ENCODE data around the gene CCDC167.

CCDC167 gene

DNA sequence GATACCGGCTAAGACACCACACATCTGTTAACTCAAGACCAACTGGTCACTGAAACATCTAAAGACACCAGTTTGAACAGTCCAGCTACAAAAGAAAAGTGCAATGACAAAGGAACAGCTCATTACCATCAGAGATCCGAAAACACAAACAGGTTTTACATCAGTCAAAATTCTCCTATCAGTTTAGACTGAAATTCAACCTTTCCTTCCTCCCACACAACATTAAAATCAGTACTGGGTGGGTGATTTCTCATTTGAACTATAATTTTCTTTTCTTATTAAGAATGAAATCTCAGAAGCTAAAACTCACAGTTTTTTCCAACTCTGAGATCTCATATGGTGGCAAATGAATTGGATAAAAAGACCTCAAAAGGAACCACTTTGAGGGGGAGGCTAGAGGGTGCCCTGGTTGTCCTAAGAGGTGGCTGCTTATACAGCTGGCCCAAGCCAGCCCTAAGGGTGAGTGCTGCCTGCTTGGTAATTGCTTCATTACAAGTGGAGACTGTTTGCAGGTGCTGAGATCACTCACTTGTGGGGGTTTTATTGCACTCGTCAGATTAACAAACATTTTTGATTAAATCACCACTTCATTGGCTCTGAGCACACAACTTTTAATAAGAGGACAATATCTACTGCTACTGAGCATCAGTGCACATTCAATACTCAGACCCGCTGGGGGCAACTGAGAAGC, 4.3 kb downstream of the CCDC167 start:
- no peak for DNase-seq
- TF ChIP-seq, protein P1, sequence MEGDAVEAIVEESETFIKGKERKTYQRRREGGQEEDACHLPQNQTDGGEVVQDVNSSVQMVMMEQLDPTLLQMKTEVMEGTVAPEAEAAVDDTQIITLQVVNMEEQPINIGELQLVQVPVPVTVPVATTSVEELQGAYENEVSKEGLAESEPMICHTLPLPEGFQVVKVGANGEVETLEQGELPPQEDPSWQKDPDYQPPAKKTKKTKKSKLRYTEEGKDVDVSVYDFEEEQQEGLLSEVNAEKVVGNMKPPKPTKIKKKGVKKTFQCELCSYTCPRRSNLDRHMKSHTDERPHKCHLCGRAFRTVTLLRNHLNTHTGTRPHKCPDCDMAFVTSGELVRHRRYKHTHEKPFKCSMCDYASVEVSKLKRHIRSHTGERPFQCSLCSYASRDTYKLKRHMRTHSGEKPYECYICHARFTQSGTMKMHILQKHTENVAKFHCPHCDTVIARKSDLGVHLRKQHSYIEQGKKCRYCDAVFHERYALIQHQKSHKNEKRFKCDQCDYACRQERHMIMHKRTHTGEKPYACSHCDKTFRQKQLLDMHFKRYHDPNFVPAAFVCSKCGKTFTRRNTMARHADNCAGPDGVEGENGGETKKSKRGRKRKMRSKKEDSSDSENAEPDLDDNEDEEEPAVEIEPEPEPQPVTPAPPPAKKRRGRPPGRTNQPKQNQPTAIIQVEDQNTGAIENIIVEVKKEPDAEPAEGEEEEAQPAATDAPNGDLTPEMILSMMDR (IDR thresholded peaks at IDR 0.05; ENCODE audit: low read depth, low read length): no peak
- Histone ChIP-seq H3K36me3 (no peaks in the 10 kb centered on the region), H3K4me3 (ENCODE audit: low read depth, low read length) (no peak overlapping the region), H3K27me3 (no peaks in the 10 kb centered on the region), H3K9me3 (no peaks in the 10 kb centered on the region), H3K4me1 (peaks cover 28% of the 10 kb centered on the region)

DNA sequence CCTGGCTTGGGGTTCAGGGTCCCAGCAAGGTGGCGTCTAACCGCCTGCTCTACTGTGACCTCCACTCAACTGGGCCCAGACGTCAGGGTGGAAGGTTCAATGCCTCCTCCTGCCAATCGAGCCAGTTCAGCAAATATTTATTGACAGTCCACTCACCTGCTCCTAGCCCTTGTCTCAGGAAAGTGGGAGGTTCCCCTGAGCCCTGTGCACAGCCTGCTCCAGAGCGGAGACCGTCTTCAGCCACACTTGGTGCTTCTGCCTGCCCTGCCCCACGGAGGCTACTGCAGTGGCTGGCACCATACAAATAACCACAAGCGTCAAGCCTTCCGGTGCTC, 6.1 kb downstream of the CCDC167 start:
- H3K36me3 ChIP-seq: no peaks in the 10 kb centered on the region
- H3K4me3 ChIP-seq (ENCODE audit: low read depth, low read length): no peak overlapping the region
- peaks cover 41% of the 10 kb centered on the region for H3K4me1 ChIP-seq
- no peak for DNase-seq
- no peaks in the 10 kb centered on the region for H3K27me3 ChIP-seq
- TF ChIP-seq, protein P1 (IDR thresholded peaks at IDR 0.05; ENCODE audit: low read depth, low read length): no peak
- no peaks in the 10 kb centered on the region for H3K9me3 ChIP-seq

DNA sequence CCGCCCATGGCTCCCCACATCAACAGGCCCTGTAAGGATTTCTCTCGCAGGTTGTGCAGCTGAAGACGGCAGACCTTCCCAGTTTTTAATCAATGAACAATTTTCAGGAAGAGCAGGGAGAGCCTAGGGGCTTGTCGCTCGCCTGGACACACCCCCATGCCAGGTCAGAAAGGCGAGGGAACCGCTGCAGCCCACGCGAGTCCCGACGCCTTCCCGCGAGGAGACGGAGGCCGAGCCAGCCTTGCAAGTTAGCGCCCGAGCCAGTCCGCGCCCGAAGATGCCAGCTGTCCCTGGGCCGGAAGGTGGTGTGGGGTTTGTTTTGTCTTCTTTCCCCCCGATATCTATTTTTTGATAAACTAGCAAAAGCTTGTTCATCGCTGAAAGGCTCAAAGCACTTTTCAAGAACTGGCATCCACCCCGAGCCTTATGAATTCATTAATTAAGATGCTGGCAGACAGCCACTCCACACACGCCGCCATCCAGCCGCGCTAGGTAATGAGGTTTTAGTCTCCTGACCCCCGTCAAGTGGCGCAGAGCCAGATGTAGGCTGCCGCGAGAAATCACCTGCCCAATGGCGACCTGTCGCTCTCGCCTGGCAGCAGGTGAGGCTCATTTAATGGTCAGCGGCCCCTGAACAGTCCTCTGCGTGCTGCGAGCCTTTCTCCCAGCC, 6.6 kb downstream of the CCDC167 start:
- no peaks in the 10 kb centered on the region for H3K36me3 ChIP-seq
- peaks cover 41% of the 10 kb centered on the region for H3K4me1 ChIP-seq
- H3K4me3 ChIP-seq (ENCODE audit: low read depth, low read length): no peak overlapping the region
- H3K27me3 ChIP-seq: no peaks in the 10 kb centered on the region
- no peaks in the 10 kb centered on the region for H3K9me3 ChIP-seq
- no peak for DNase-seq
- TF ChIP-seq, protein P1 (IDR thresholded peaks at IDR 0.05; ENCODE audit: low read depth, low read length): no peak

DNA sequence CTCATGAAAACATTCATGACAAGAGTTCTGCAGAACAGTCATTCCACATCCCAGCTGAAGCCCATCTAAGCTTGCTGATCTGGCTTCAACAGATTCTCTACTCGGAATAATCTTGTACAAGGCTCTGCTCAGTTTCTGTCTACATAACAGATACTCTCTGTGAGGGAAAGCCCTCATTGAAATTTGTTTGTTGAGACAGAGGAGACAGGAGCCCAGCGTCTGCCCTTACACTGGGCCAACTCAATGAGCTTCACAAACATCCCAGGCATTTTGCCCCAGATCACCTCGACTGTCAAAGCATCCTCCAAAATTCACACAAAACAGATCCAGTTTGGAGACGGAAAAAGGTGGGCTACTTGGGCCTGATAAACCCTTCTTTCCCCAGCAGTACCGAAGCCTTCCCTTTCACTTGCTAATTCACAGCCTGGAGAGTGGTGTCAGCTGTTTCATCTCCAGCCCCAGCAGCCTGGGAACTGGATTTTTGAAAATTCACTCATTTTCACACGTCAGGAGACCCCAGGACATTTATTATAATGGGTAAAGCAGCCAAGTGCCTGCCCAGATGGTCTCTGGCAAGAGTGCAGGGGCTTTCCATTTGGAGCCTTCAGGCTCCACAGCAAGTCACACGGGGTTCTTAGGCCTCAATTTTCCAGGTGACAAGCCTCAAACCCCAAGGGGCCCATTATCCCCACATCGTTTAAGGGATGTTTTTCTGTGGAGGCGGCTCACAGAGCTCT, 7.3 kb downstream of the CCDC167 start:
- TF ChIP-seq, protein P1 (IDR thresholded peaks at IDR 0.05; ENCODE audit: low read depth, low read length): no peak
- H3K4me1 ChIP-seq: peaks cover 41% of the 10 kb centered on the region
- H3K36me3 ChIP-seq: no peaks in the 10 kb centered on the region
- no peak overlapping the region for H3K4me3 ChIP-seq (ENCODE audit: low read depth, low read length)
- H3K9me3 ChIP-seq: no peaks in the 10 kb centered on the region
- DNase-seq: no peak
- no peaks in the 10 kb centered on the region for H3K27me3 ChIP-seq

GRCh38 chr6:37491830-37492208, 7.9 kb downstream of the CCDC167 start:
- Histone ChIP-seq H3K27me3 (no peaks in the 10 kb centered on the region), H3K4me3 (ENCODE audit: low read depth, low read length) (no peak overlapping the region), H3K36me3 (no peaks in the 10 kb centered on the region), H3K4me1 (peaks cover 41% of the 10 kb centered on the region), H3K9me3 (no peaks in the 10 kb centered on the region)
- TF ChIP-seq, protein P1 (IDR thresholded peaks at IDR 0.05; ENCODE audit: low read depth, low read length): no peak
- no peak for DNase-seq
